BJ (cell line): Measurements from ENCODE around the gene BUB3. TPM values are rescaled to one million over a fixed set of nuclear protein-coding genes. Genes with fewer than 3 reads are reported as not detected.
"Not testable (repeated sequence)": the region's sequence is repeated elsewhere in the genome, so short reads cannot be mapped to it uniquely, and the experiment has no call there.

Experiments
- CTCF ChIA-PET: fragments of 350-600 bp; formaldehyde crosslinking; extraction: SDS; loops from one replicate; lab custom pipeline; 2021; ENCODE audit warnings: antibody characterized with exemption, inconsistent platforms; lab: Yijun Ruan, JAX
- POLR2A ChIA-PET: fragments of 300-600 bp; sonication (Branson Sonifier 250); formaldehyde crosslinking; extraction: SDS; loops from one replicate; lab custom pipeline; 2021; ENCODE audit warnings: antibody characterized with exemption; lab: Charles Lee
- DNase-seq: peaks from one replicate; pipeline ENCODE4 v3.0.0-alpha.2; 2011; ENCODE audit warnings: low read depth
- H3K27me3 ChIP-seq: 2 replicates; pipeline ENCODE4 v1.6.0; 2011; ENCODE audit warnings: low read length; ENCODE audit not compliant: control insufficient read depth, insufficient read depth
- H3K36me3 ChIP-seq: 2 replicates; pipeline ENCODE4 v1.5.1; 2011; ENCODE audit warnings: low read length; ENCODE audit not compliant: control insufficient read depth, insufficient read depth
- H3K4me3 ChIP-seq: 2 replicates; pipeline ENCODE4 v1.5.1; 2011; ENCODE audit warnings: low read depth, mild to moderate bottlenecking, control low read depth, low read length
- polyA plus RNA-seq: library from polyadenylated mRNA; depleted of rRNA; stranded (reverse); fragments of >200 nt; gene quantifications from 2 replicates; pipeline ENCODE4 v1.2.3, GENCODE V29; 2011
- TF ChIP-seq, protein P1 (sequence below): IDR thresholded peaks from 2 replicates; pipeline ENCODE4 v1.5.1; 2011; ENCODE audit warnings: low read depth, mild to moderate bottlenecking, control low read depth, inconsistent platforms, low read length, moderate library complexity; ENCODE audit not compliant: insufficient read depth

The BUB3 gene
- polyA plus RNA-seq, 1 experiment = 193 TPM

DNA sequence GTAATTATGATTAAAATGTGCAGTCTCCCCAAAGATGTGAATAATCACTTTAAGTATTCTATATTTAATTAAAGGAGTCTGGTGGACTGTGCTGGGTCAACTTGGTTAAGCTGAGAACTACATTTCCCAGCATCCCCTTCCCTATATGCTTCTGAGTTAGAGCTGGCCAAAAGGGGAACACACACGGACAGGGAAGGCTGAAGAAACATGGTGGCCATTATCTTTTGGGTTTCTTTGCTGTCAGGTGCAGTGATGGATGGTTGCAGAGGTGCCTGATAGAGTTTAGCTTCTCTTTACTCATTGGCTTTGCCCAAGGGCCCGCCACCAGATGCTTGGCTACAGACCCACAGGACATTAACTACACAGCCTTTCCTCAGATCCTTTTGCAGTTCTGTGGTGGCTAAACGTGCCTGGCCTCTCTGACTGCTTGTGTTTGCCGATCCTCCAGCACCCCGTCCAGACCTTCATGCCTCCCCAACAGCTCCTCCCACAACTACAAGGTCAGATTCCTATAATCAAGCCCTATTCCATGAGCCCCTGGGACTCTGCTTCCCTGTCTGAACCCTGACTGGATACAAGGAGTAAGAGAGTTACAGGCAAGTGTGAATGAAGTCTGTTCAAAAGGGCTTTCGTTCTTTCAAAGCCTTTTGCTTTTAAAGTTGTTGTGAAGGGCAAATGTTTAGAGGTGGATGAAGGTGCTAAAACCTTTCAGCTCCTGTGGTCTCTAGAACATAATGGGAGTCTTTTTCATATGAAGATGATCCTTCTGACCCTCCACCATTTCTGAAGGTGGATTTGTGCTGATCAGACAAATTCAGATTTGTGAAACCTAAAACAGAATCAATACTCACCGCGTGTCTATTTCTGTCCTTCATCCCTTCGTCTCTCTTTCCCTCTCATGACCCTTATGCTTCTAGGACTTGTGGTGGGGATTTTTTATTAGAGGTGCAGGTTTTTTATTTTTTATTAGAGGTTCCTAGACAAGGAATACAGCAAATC, 21.5 kb downstream of the BUB3 start:
- DNase-seq = no peak
- POLR2A ChIA-PET = no interaction called here
- TF ChIP-seq, protein P1, sequence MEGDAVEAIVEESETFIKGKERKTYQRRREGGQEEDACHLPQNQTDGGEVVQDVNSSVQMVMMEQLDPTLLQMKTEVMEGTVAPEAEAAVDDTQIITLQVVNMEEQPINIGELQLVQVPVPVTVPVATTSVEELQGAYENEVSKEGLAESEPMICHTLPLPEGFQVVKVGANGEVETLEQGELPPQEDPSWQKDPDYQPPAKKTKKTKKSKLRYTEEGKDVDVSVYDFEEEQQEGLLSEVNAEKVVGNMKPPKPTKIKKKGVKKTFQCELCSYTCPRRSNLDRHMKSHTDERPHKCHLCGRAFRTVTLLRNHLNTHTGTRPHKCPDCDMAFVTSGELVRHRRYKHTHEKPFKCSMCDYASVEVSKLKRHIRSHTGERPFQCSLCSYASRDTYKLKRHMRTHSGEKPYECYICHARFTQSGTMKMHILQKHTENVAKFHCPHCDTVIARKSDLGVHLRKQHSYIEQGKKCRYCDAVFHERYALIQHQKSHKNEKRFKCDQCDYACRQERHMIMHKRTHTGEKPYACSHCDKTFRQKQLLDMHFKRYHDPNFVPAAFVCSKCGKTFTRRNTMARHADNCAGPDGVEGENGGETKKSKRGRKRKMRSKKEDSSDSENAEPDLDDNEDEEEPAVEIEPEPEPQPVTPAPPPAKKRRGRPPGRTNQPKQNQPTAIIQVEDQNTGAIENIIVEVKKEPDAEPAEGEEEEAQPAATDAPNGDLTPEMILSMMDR = no peak
- no peaks in the 10 kb centered on the region for H3K27me3 ChIP-seq
- no peaks in the 10 kb centered on the region; the same call in 1 of the 2 replicates for H3K36me3 ChIP-seq
- CTCF ChIA-PET = interaction anchor here (0.5 kb wide), 1 partner anchor 324 kb away, joined by 3 read pairs; no protein-coding TSS in a partner anchor
- no peak overlapping the region for H3K4me3 ChIP-seq

DNA sequence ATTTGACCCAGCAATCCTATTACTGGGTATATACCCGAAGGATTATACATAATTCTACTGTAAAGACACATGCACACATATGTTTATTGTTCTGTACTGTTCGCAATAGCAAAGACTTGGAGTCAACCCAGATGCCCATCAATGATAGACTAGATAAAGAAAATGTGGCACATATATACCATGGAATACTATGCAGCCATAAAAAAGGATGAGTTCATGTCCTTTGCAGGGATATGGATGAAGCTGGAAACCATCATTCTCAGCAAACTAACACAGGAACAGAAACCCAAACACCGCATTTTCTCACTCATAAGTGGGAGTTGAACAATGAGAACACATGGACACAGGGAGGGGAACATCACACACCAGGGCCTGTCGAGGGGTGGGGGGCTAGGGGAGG, 24.2 kb downstream of the BUB3 start:
- H3K27me3 ChIP-seq, POLR2A ChIA-PET, DNase-seq, H3K36me3 ChIP-seq, H3K4me3 ChIP-seq: not testable (repeated sequence)
- CTCF ChIA-PET = interaction anchor here (0.9 kb wide), 1 partner anchor 13 kb away, joined by 3 read pairs; no protein-coding TSS in a partner anchor

DNA sequence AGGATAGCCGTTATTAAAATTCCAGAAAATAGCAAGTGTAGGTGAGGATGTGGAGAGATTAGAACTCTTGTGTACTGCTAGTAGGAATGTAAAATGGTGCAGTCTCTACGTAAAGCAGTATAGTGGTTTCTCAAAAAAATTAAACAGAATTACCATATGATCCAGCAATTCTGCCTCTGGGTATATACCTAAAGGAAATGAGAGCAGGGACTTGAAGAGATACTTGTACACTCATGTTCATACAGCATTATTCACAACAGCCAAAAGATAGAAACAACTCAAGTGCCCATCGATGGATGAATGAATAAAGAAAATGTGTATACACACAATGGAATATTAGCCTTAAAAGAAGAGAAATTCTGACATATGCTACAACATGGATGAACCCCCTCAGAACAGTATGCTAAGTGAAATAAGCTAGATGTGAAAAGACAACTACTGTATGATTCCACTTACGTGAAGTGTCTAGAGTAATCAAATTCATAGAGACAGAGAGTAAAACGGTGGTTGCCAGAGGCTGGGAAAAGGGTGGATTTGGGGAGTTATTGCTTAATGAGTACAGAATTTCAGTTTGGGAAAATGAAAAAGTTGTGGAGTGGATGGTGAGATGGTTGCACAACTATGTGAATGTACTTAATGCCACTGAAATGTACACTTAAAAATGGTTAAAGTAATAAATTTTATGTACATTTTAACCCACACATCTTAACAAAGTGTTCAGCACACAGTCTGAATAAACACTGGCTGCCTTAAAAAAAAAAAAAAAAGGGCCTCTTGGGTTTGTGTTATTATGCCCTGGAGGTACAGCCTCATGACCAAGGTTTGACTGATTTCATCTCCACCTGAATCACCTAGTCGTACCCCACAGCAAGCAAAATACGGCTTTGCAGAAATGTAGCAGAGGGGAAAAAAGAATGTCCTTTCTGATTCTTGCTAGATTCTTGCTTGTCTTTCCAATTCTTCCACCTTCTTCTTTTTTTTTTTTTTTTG, 26.2 kb downstream of the BUB3 start:
- DNase-seq = no peak
- ChIA-PET POLR2A (no interaction called here), CTCF (no interaction called here)
- Histone ChIP-seq H3K4me3 (no peak overlapping the region), H3K27me3 (no peaks in the 10 kb centered on the region), H3K36me3 (no peaks in the 10 kb centered on the region; the same call in 1 of the 2 replicates)
- TF ChIP-seq, protein P1 = no peak

DNA sequence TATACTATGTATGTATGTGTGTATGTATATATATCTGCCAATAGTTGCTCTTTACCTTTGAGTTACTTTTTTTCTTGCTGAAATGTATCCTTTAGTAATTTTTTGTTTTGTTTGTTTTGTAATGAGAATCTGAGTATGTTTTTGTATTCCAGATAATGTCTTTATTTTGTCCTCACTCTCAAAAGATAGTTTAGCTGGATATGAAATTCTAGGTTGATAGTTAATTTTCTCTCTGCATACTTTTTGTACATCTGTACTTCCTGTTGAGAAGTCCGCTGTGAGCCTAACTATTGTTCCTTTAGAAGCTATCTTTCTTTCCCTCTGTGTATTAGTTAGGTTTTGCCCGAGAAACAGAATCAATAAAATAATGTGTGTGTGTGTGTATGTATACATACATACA, 29.5 kb downstream of the BUB3 start:
- DNase-seq = no peak
- CTCF ChIA-PET = interaction anchor here (0.9 kb wide), 1 partner anchor 7 kb away, joined by 3 read pairs; no protein-coding TSS in a partner anchor
- POLR2A ChIA-PET = no interaction called here
- H3K27me3 ChIP-seq = no peaks in the 10 kb centered on the region
- TF ChIP-seq, protein P1 = no peak
- H3K36me3 ChIP-seq = no peaks in the 10 kb centered on the region
- H3K4me3 ChIP-seq = no peak overlapping the region

DNA sequence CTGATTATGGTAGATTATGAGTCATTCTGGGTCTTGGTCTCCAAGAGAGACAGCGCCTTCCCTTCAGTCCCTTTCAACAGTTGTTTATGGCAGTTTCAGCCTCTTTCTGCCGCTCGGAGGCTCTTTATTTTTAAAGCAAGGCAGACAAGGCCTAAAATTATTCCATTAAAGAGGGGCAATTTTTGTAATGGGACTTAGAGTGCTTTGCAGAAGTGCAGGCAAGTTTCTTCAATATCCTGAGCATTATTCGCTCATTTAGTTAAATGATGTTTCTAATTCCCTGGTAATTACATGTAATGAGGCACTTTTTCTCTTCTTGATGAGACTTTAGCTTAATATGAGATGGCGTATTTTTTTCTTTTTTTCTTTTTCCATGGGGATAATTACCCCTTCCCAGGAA, 33.6 kb downstream of the BUB3 start:
- TF ChIP-seq, protein P1 = no peak

More for the DNA sequence above, 33.6 kb downstream of the BUB3 start:
- DNase-seq = no peak
- POLR2A ChIA-PET = no interaction called here
- CTCF ChIA-PET = no interaction called here
- H3K4me3 ChIP-seq = no peak overlapping the region
- no peaks in the 10 kb centered on the region for H3K36me3 ChIP-seq
- no peaks in the 10 kb centered on the region for H3K27me3 ChIP-seq
